Astrocyte (in vitro differentiated cells and primary cell): ENCODE data around the gene COPB2. TPM values are rescaled to one million over a fixed set of nuclear protein-coding genes. Genes with fewer than 3 reads are reported as not detected.

ENCODE experiments used
- DNase-seq: peaks from one replicate; pipeline ENCODE4 v3.0.0-alpha.2; 2010; ENCODE audit warnings: low read depth
- FAIRE-seq: peaks from 2 replicates; lab custom pipeline; 2011; peaks lifted over from hg19 to GRCh38; lab: Jason Lieb, UNC
- H2AFZ ChIP-seq: 2 replicates; pipeline ENCODE4 v1.6.0; 2012; ENCODE audit warnings: low read depth, low read length, inconsistent platforms
- H3K27ac ChIP-seq: 2 replicates; pipeline ENCODE4 v1.5.1; 2011; ENCODE audit warnings: low read depth, low read length, inconsistent platforms
- H3K27me3 ChIP-seq: 2 replicates; pipeline ENCODE4 v1.6.0; 2011; ENCODE audit warnings: low read length, inconsistent platforms; ENCODE audit not compliant: insufficient read depth
- H3K36me3 ChIP-seq: 2 replicates; pipeline ENCODE4 v1.5.1; 2011; ENCODE audit warnings: low read length, inconsistent platforms; ENCODE audit not compliant: insufficient read depth
- H3K4me1 ChIP-seq: 2 replicates; pipeline ENCODE4 v1.5.1; 2011; ENCODE audit warnings: low read length, inconsistent platforms; ENCODE audit not compliant: insufficient read depth
- H3K4me2 ChIP-seq: 2 replicates; pipeline ENCODE4 v1.6.0; 2012; ENCODE audit warnings: low read length, inconsistent platforms
- H3K4me3 ChIP-seq: 2 replicates; pipeline ENCODE4 v1.5.1; 2011; ENCODE audit warnings: low read depth, mild to moderate bottlenecking, low read length, inconsistent platforms; ENCODE audit not compliant: insufficient read depth
- H3K79me2 ChIP-seq: 2 replicates; pipeline ENCODE4 v1.6.0; 2012; ENCODE audit warnings: mild to moderate bottlenecking, low read length, inconsistent platforms; ENCODE audit not compliant: insufficient read depth
- H3K9ac ChIP-seq: 2 replicates; pipeline ENCODE4 v1.6.0; 2012; ENCODE audit warnings: mild to moderate bottlenecking, low read length, inconsistent platforms
- H3K9me3 ChIP-seq: 2 replicates; pipeline ENCODE4 v1.5.1; 2012; ENCODE audit warnings: low read depth, mild to moderate bottlenecking, low read length, inconsistent platforms; ENCODE audit not compliant: insufficient read depth
- H4K20me1 ChIP-seq: 2 replicates; pipeline ENCODE4 v1.6.0; 2012; ENCODE audit warnings: low read length, inconsistent platforms; ENCODE audit not compliant: insufficient read depth
- H3K27ac Mint-ChIP-seq: one replicate; pipeline ENCODE4 v1.8.0; 2021; ENCODE audit warnings: mild to moderate bottlenecking, mixed read lengths; ENCODE audit not compliant: unreplicated experiment
- H3K27me3 Mint-ChIP-seq: one replicate; pipeline ENCODE4 v1.8.0; 2021; ENCODE audit warnings: low read depth, mixed read lengths; ENCODE audit not compliant: unreplicated experiment
- H3K36me3 Mint-ChIP-seq: one replicate; pipeline ENCODE4 v1.8.0; 2021; ENCODE audit warnings: low read depth, mixed read lengths; ENCODE audit not compliant: unreplicated experiment
- H3K4me1 Mint-ChIP-seq: one replicate; pipeline ENCODE4 v1.8.0; 2021; ENCODE audit warnings: low read depth, mixed read lengths; ENCODE audit not compliant: unreplicated experiment
- H3K4me3 Mint-ChIP-seq: one replicate; pipeline ENCODE4 v1.8.0; 2021; ENCODE audit warnings: mild to moderate bottlenecking, moderate library complexity, mixed read lengths; ENCODE audit not compliant: unreplicated experiment
- H3K9me3 Mint-ChIP-seq: one replicate; pipeline ENCODE4 v1.8.0; 2021; ENCODE audit warnings: mild to moderate bottlenecking, mixed read lengths; ENCODE audit not compliant: unreplicated experiment
- EZH2 ChIP-seq: IDR thresholded peaks from 2 replicates; pipeline ENCODE4 v1.6.1; 2012; ENCODE audit warnings: mild to moderate bottlenecking, low read length, inconsistent platforms; ENCODE audit not compliant: insufficient read depth
- total RNA-seq: library from RNA; stranded (reverse); gene quantifications from 2 replicates; pipeline ENCODE4 v1.2.1, GENCODE V29; 2021
- TF ChIP-seq, protein P1 (sequence below): IDR thresholded peaks from 2 replicates; pipeline ENCODE4 v1.5.1; 2011; ENCODE audit warnings: low read depth, mild to moderate bottlenecking, inconsistent platforms, low read length, moderate library complexity; ENCODE audit not compliant: insufficient read depth

The COPB2 gene
- total RNA-seq, 1 donor from 2014 or later, result 269 TPM

GRCh38 chr3:139434228-139434627 is 44.8 kb upstream of the COPB2 start:
- H3K4me1 ChIP-seq, result no peaks in the 10 kb centered on the region
- H3K9me3 Mint-ChIP-seq, result no peaks in the 10 kb centered on the region
- H3K27ac ChIP-seq, result no peak overlapping the region
- no peak overlapping the region for H2AFZ ChIP-seq
- peaks cover 5% of the 10 kb centered on the region for H3K4me1 Mint-ChIP-seq
- no peaks in the 10 kb centered on the region for H3K9me3 ChIP-seq
- H3K36me3 Mint-ChIP-seq, result no peaks in the 10 kb centered on the region
- DNase-seq (no peak), FAIRE-seq (no peak)
- no peaks in the 10 kb centered on the region for H3K27me3 Mint-ChIP-seq
- no peak overlapping the region for H3K27ac Mint-ChIP-seq
- H4K20me1 ChIP-seq, result no peaks in the 10 kb centered on the region
- H3K27me3 ChIP-seq, result no peaks in the 10 kb centered on the region
- no peak for TF ChIP-seq EZH2
- TF ChIP-seq, protein P1, sequence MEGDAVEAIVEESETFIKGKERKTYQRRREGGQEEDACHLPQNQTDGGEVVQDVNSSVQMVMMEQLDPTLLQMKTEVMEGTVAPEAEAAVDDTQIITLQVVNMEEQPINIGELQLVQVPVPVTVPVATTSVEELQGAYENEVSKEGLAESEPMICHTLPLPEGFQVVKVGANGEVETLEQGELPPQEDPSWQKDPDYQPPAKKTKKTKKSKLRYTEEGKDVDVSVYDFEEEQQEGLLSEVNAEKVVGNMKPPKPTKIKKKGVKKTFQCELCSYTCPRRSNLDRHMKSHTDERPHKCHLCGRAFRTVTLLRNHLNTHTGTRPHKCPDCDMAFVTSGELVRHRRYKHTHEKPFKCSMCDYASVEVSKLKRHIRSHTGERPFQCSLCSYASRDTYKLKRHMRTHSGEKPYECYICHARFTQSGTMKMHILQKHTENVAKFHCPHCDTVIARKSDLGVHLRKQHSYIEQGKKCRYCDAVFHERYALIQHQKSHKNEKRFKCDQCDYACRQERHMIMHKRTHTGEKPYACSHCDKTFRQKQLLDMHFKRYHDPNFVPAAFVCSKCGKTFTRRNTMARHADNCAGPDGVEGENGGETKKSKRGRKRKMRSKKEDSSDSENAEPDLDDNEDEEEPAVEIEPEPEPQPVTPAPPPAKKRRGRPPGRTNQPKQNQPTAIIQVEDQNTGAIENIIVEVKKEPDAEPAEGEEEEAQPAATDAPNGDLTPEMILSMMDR, result no peak
- no peak overlapping the region for H3K4me3 ChIP-seq
- H3K4me2 ChIP-seq, result no peak overlapping the region
- no peak overlapping the region for H3K9ac ChIP-seq
- H3K36me3 ChIP-seq, result no peaks in the 10 kb centered on the region
- no peak overlapping the region for H3K4me3 Mint-ChIP-seq
- no peaks in the 10 kb centered on the region for H3K79me2 ChIP-seq

- FAIRE-seq (no peak), DNase-seq (no peak)
- Histone ChIP-seq H3K79me2 (no peaks in the 10 kb centered on the region), H3K4me3 (no peak overlapping the region), H2AFZ (no peak overlapping the region), H3K4me2 (no peak overlapping the region), H3K9me3 (no peaks in the 10 kb centered on the region), H3K27me3 (no peaks in the 10 kb centered on the region), H3K9ac (no peak overlapping the region), H4K20me1 (no peaks in the 10 kb centered on the region), H3K36me3 (no peaks in the 10 kb centered on the region), H3K27ac (no peak overlapping the region), H3K4me1 (no peaks in the 10 kb centered on the region)
- H3K4me1 Mint-ChIP-seq, result peaks cover 5% of the 10 kb centered on the region
- H3K4me3 Mint-ChIP-seq, result no peak overlapping the region
- H3K9me3 Mint-ChIP-seq, result no peaks in the 10 kb centered on the region
- TF ChIP-seq, protein P1, result no peak
- TF ChIP-seq EZH2, result no peak
- H3K27me3 Mint-ChIP-seq, result no peaks in the 10 kb centered on the region
- H3K27ac Mint-ChIP-seq, result no peak overlapping the region
- H3K36me3 Mint-ChIP-seq, result no peaks in the 10 kb centered on the region
Observed at GRCh38 chr3:139433089-139433488, 43.6 kb upstream of the COPB2 start.

DNA sequence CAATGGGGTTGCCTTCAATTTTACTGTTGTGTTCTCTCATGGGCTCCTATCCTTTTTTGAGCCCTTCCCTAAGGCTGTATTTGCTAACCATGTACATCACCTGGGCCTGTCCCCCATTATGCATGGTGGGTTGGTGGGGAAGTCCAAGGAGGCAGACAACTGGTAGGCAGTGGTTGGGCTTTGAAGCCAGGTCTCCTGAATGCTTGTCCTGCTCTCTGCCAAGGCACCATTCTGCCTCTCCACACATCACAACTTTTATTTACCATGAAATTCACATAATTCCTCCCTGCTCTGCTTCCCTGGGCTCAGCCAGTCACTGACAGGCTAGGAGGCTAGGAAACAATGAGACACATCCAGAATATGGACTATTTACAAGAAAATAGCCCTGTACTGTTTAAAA is 41.0 kb upstream of the COPB2 start:
- Mint-ChIP-seq H3K27ac (no peak overlapping the region), H3K4me3 (no peak overlapping the region), H3K4me1 (peaks cover 5% of the 10 kb centered on the region), H3K36me3 (no peaks in the 10 kb centered on the region), H3K27me3 (no peaks in the 10 kb centered on the region), H3K9me3 (no peaks in the 10 kb centered on the region)
- Histone ChIP-seq H3K27ac (no peak overlapping the region), H3K4me1 (no peaks in the 10 kb centered on the region), H3K4me2 (no peak overlapping the region), H3K27me3 (no peaks in the 10 kb centered on the region), H3K9ac (no peak overlapping the region), H3K4me3 (no peak overlapping the region), H4K20me1 (no peaks in the 10 kb centered on the region), H2AFZ (no peak overlapping the region), H3K36me3 (no peaks in the 10 kb centered on the region), H3K79me2 (no peaks in the 10 kb centered on the region), H3K9me3 (no peaks in the 10 kb centered on the region)
- DNase-seq (no peak), FAIRE-seq (no peak)
- no peak for TF ChIP-seq EZH2
- TF ChIP-seq, protein P1, result no peak
